ENCODE results near the gene EHD4.

The EHD4 gene

DNA sequence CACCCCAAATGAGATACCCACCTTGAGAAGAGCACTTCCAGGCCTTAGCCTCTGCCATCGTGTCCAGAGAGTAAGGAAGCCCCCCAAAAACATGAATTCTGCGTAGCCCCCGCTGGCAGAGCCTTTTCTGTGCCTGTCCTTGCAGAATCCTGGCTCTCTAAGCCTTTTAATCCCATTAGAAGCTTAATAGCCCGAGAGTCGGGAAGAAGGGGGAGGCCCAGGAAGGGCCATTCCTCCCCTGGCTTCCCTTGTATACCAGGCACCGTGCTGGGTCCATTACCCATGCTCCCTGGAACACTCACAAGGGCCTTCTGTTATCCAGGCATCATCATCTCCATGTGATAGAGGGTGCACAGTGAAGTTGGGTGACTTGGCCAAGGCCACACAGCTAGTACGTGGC is 85.6 kb downstream of the EHD4 start:
- no peak for DNase-seq (ENCODE audit: extremely low read depth, low read depth)
- TF ChIP-seq, protein P1, sequence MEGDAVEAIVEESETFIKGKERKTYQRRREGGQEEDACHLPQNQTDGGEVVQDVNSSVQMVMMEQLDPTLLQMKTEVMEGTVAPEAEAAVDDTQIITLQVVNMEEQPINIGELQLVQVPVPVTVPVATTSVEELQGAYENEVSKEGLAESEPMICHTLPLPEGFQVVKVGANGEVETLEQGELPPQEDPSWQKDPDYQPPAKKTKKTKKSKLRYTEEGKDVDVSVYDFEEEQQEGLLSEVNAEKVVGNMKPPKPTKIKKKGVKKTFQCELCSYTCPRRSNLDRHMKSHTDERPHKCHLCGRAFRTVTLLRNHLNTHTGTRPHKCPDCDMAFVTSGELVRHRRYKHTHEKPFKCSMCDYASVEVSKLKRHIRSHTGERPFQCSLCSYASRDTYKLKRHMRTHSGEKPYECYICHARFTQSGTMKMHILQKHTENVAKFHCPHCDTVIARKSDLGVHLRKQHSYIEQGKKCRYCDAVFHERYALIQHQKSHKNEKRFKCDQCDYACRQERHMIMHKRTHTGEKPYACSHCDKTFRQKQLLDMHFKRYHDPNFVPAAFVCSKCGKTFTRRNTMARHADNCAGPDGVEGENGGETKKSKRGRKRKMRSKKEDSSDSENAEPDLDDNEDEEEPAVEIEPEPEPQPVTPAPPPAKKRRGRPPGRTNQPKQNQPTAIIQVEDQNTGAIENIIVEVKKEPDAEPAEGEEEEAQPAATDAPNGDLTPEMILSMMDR (IDR thresholded peaks at IDR 0.05; ENCODE audit: low read depth, low read length): no peak

GRCh38 chr15:41885841-41886240 is 86.5 kb downstream of the EHD4 start:
- TF ChIP-seq, protein P1 (IDR thresholded peaks at IDR 0.05; ENCODE audit: low read depth, low read length): no peak
- no peak for DNase-seq (ENCODE audit: extremely low read depth, low read depth)

DNA sequence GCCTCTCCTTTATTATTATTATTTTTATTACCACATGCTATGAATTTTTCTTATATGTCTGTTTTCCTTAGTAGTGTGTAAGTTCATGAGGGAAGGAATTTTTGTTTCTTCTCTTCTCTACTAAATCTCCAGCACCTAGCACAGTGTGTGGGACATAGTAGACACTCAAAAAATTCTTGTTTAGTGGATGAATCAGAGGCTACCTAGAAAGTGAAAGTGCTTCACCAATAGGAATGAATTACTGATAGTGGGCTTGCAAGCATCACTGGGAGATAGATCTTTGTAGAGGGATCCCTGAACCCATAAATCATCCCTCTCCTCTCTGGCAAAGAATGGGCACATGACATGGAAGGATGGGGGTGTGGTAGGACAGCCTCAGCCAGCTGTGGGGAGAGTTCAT is 87.0 kb downstream of the EHD4 start:
- TF ChIP-seq, protein P1 (IDR thresholded peaks at IDR 0.05; ENCODE audit: low read depth, low read length): no peak
- no peak for DNase-seq (ENCODE audit: extremely low read depth, low read depth)

GRCh38 chr15:41884458-41884857 is 87.9 kb downstream of the EHD4 start:
- TF ChIP-seq, protein P1 (IDR thresholded peaks at IDR 0.05; ENCODE audit: low read depth, low read length): no peak
- no peak for DNase-seq (ENCODE audit: extremely low read depth, low read depth)

DNA sequence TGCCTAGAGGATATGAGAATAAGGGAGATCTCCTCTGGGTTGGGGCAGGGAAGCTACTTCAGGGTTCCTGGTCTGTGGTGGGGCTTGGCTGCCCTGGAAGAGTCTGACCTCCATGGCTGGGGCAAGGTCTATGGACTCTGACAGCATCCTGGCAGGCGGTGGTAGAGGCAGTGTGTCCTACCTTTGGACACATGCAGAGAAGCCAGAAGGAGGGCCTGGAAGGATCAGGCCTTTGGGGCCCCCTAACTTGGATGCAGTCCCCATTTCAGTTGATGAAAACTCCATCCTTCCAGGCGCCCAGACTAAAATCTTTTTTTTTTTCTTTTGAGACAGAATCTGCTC is 88.9 kb downstream of the EHD4 start:
- TF ChIP-seq, protein P1 (IDR thresholded peaks at IDR 0.05; ENCODE audit: low read depth, low read length): no peak
- DNase-seq (ENCODE audit: extremely low read depth, low read depth): no peak

GRCh38 chr15:41882689-41883483 is 89.5 kb downstream of the EHD4 start:
- DNase-seq (ENCODE audit: extremely low read depth, low read depth): no peak
- TF ChIP-seq, protein P1 (IDR thresholded peaks at IDR 0.05; ENCODE audit: low read depth, low read length): no peak

- DNase-seq (ENCODE audit: extremely low read depth, low read depth): no peak
- TF ChIP-seq, protein P1 (IDR thresholded peaks at IDR 0.05; ENCODE audit: low read depth, low read length): no peak
Observed at GRCh38 chr15:41881920-41882688, 90.3 kb downstream of the EHD4 start.

All from AG09319 (cell line).